MM.1S (cell line): ENCODE results near the gene RTN4R.

Experiments
- DNase-seq: peaks from one replicate; pipeline ENCODE4 v3.0.0-alpha.2; 2015
- H2AFZ ChIP-seq: fragments of 300-600 bp; sonication (generic); 2 replicates; pipeline ENCODE4 v1.6.0; 2016; ENCODE audit warnings: antibody characterized with exemption, low read length
- H3F3A ChIP-seq: fragments of 300-600 bp; sonication (generic); 2 replicates; pipeline ENCODE4 v1.6.1; 2016; ENCODE audit warnings: mild to moderate bottlenecking, antibody characterized with exemption, low read length, moderate library complexity, mixed read lengths; ENCODE audit not compliant: insufficient read depth
- H3K27ac ChIP-seq: fragments of 300-600 bp; sonication (generic); 2 replicates; pipeline ENCODE4 v1.5.1; 2016; ENCODE audit warnings: mild to moderate bottlenecking, low read length
- H3K27me3 ChIP-seq: fragments of 300-600 bp; sonication (generic); replicated peaks from 2 replicates; pipeline ENCODE4 v1.6.0; 2016; ENCODE audit warnings: low read length; ENCODE audit not compliant: insufficient read depth
- H3K36me3 ChIP-seq: fragments of 300-600 bp; sonication (generic); replicated peaks from 2 replicates; pipeline ENCODE4 v1.6.1; 2016; ENCODE audit warnings: mild to moderate bottlenecking, low read length, mixed read lengths; ENCODE audit not compliant: insufficient read depth
- H3K4me1 ChIP-seq: fragments of 300-600 bp; sonication (generic); 2 replicates; pipeline ENCODE4 v1.6.1; 2016; ENCODE audit warnings: low read length, mixed read lengths
- H3K4me2 ChIP-seq: fragments of 300-600 bp; sonication (generic); 2 replicates; pipeline ENCODE4 v1.6.0; 2016; ENCODE audit warnings: low read depth, low read length
- H3K4me3 ChIP-seq: fragments of 300-600 bp; sonication (generic); 2 replicates; pipeline ENCODE4 v1.5.1; 2016; ENCODE audit warnings: low read length, mixed read lengths
- H3K79me2 ChIP-seq: fragments of 300-600 bp; sonication (generic); 2 replicates; pipeline ENCODE4 v1.6.1; 2016; ENCODE audit warnings: mixed run types, low read length, mixed read lengths
- H3K9ac ChIP-seq: fragments of 300-600 bp; sonication (generic); 2 replicates; pipeline ENCODE4 v1.6.1; 2016; ENCODE audit warnings: low read length, mixed read lengths
- H3K9me2 ChIP-seq: fragments of 300-600 bp; sonication (generic); replicated peaks from 2 replicates; pipeline ENCODE4 v1.6.1; 2016; ENCODE audit warnings: mild to moderate bottlenecking, low read length, mixed read lengths; ENCODE audit not compliant: insufficient read depth
- H3K9me3 ChIP-seq: fragments of 300-600 bp; sonication (generic); replicated peaks from 2 replicates; pipeline ENCODE4 v1.6.1; 2016; ENCODE audit warnings: mild to moderate bottlenecking, low read length, mixed read lengths; ENCODE audit not compliant: insufficient read depth
- H4K20me1 ChIP-seq: fragments of 300-600 bp; sonication (generic); 2 replicates; pipeline ENCODE4 v1.6.1; 2016; ENCODE audit warnings: mild to moderate bottlenecking, low read length, moderate library complexity, mixed read lengths; ENCODE audit not compliant: insufficient read depth
- CTCF ChIP-seq: fragments of 300-600 bp; sonication (generic); IDR thresholded peaks from 2 replicates; pipeline ENCODE4 v1.5.1; 2016; ENCODE audit warnings: antibody characterized with exemption, low read length, mixed read lengths
- EZH2 ChIP-seq: fragments of 300-600 bp; sonication (generic); optimal IDR thresholded peaks from 2 replicates; pipeline ENCODE3; 2017; ENCODE audit warnings: low read depth, mild to moderate bottlenecking, antibody characterized with exemption, low read length, mixed read lengths
- EZH2phosphoT487 ChIP-seq: fragments of 300-600 bp; sonication (generic); IDR thresholded peaks from 2 replicates; pipeline ENCODE4 v1.6.1; 2018; ENCODE audit warnings: antibody characterized with exemption, low read length

Gene RTN4R

DNA sequence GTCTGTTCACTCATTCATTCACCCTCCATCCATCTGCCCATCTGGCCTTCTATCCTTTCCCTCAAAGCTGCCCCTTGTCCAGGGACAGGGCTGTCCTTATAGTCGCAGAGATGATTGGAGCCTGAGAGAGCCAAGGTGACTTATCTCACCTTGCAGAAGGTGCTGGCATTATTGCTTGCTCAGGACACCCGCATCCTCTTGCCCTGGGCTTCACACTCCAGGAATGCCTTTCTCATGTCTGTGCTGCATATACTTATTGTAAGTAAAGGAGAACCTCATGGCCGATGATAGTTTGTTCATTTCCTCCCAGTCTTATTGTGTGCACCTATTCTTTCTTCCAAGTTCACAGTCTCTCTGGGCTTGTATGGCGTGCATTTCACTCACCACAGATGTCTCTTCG is 68.2 kb downstream of the RTN4R start:
- H3K27me3 ChIP-seq, result peaks cover 91% of the 10 kb centered on the region

GRCh38 chr22:20199413-20199842 is 68.7 kb downstream of the RTN4R start:
- TF ChIP-seq CTCF (no peak), EZH2phosphoT487 (no peak), EZH2 (no peak)
- H3K27me3 ChIP-seq, result peaks cover 95% of the 10 kb centered on the region

More for the DNA sequence above, 68.2 kb downstream of the RTN4R start:
- Histone ChIP-seq H3K9ac (no peak overlapping the region), H3K36me3 (no peaks in the 10 kb centered on the region), H3K9me3 (no peaks in the 10 kb centered on the region), H3K4me2 (no peak overlapping the region), H3K4me3 (no peak overlapping the region), H4K20me1 (no peaks in the 10 kb centered on the region), H3K79me2 (no peaks in the 10 kb centered on the region), H3F3A (no peaks in the 10 kb centered on the region), H3K9me2 (no peaks in the 10 kb centered on the region), H3K27ac (no peak overlapping the region), H2AFZ (no peak overlapping the region), H3K4me1 (no peaks in the 10 kb centered on the region)
- DNase-seq, result no peak
- TF ChIP-seq CTCF, result no peak
- no peak for TF ChIP-seq EZH2phosphoT487
- TF ChIP-seq EZH2, result no peak

DNA sequence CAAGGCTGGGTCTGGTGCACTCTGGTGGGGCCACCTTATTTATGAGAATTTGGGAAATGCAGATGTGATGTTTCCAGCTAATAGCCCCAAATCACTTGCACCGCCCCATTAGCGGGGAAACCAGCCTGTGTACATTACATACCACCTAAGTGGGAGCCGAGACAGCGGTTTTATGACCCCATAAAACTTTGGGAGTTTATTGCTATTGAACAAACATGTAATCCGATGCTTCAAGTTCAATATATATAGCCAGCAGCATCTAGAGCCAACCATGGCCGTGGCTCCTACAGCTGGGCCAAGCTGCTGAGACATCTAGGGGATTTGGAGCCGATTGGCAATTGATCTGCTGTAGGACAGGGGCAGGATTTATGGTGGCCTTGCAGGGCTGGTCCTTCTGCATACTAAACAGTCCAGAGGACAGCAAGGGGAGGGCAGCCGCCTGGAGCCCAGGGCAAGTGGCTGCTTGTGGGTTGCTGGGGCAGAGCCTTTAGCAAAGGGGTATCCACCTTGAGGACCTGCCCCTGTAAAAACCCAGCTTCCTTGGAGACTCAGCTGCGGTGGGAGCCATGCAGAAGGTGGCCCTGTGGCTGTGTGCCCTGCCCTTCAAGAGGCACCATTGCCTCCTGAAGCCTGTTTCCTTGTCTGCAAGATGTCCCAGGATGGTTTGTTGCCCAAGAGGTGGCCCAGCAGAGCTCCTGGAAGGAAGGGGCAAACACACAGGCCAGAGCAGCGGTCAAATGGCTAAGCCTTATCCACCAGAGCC is 69.4 kb downstream of the RTN4R start:
- Histone ChIP-seq H3K9me2 (no peaks in the 10 kb centered on the region), H3K27me3 (peaks cover 97% of the 10 kb centered on the region), H3K4me2 (no peak overlapping the region), H3K27ac (no peak overlapping the region), H3K9ac (no peak overlapping the region), H4K20me1 (no peaks in the 10 kb centered on the region), H3K9me3 (no peaks in the 10 kb centered on the region), H3K4me3 (no peak overlapping the region), H3F3A (no peaks in the 10 kb centered on the region), H2AFZ (no peak overlapping the region), H3K36me3 (no peaks in the 10 kb centered on the region), H3K79me2 (no peaks in the 10 kb centered on the region), H3K4me1 (no peaks in the 10 kb centered on the region)
- DNase-seq, result no peak
- TF ChIP-seq CTCF (no peak), EZH2phosphoT487 (no peak), EZH2 (no peak)

More at GRCh38 chr22:20199413-20199842, 68.7 kb downstream of the RTN4R start:
- Histone ChIP-seq H3K4me2 (no peak overlapping the region), H3K9ac (no peak overlapping the region), H3K9me2 (no peaks in the 10 kb centered on the region), H4K20me1 (no peaks in the 10 kb centered on the region), H3K4me3 (no peak overlapping the region), H3K4me1 (no peaks in the 10 kb centered on the region), H2AFZ (no peak overlapping the region), H3K9me3 (no peaks in the 10 kb centered on the region), H3K27ac (no peak overlapping the region), H3K36me3 (no peaks in the 10 kb centered on the region), H3K79me2 (no peaks in the 10 kb centered on the region), H3F3A (no peaks in the 10 kb centered on the region)
- no peak for DNase-seq
